Inflammatory macrophage (primary cell): Measurements from ENCODE around the gene BMERB1.

ENCODE experiments used
- DNase-seq, 2 donors: peaks; one replicate each; pipeline ENCODE4 v3.0.0-alpha.2; 2020 to 2022

The BMERB1 gene

GRCh38 chr16:15498427-15499175 lies 64.2 kb downstream of the BMERB1 start:
- DNase-seq = no peak

DNA sequence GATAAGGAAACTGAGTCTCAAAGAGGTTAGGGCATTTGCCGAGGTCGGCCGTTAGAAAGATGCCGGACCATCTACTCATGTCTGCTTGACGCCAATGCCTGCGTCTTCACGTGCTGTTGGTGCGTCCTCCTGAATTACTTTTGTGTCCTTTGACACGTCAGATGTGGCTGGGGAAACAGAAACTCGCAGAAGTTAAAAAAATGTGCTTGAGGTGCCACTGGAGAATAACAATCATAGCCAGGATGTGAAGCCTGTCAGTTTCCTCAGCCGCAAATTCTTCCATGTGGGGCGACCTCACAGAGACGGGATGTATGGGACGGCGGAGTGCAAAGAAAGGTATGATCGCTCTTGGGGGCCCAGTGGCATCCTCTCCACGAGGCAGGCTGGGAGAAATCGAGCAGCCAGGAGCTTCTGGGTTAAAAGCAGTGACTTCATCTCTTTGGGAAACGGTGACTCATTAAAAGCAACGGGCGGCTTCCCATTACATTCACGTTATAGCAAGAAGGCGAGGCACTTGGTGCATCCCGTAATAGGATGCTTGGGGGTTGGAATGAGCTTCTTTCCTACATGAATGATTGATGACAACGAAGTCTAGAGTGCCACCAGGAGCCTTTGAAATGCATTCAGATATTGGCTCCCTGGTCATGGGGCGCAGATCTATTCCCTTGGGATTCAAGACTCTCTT lies 67.8 kb downstream of the BMERB1 start:
- DNase-seq = peak; percentile 31 to 51

DNA sequence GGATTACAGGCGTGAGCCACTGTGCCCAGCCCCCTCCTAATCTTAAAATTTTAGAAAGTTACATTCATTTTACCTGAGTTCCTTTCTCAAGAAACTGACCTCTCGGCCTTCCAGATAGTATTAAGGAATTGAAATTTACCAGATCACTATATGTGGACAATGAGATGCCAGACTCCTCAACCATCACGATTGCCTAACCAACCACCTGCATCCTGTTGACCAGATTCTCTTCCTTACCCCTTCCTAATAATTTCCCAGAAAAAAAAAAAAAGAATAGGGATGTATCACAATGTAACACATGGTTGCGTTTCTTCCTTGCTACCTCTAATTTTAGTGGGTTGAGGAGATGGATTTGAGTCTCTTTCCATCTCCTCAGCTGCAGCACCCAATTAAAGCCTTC lies 72.1 kb downstream of the BMERB1 start:
- no peak for DNase-seq

DNA sequence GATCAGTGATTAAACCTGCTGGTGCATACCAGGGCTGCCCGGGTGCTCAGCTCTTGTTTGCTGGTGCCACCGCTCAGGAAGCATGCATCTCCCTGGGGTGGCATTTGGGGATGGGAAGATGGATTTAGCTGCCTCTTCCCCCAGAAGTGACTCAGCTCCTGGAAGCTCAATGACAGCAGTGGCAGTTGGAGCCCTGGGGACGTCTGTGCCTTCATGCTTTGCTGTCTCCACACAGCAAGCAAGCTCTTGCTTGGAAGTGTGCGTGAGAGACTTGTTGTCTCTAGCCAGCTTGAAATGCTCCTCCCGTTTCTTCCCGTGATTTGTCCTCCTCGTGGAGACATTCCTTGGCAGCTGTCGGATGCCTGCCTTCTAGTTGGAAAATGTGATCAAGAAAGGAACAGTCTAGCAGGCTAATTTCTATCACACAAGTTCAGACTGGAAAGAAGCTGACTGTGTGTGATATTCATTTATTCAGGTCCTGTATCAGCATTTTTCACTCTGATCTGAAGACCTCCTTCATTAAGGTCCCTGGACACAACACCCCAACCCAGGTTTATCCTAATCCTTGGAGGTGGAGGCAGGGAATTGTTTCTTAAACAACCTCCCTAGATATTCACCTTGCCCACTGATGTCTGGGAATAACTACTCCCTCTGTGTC lies 73.0 kb downstream of the BMERB1 start:
- DNase-seq = no peak

- no peak for DNase-seq
These were observed 73.7 kb downstream of the BMERB1 start for GRCh38 chr16:15507959-15508627.

DNA sequence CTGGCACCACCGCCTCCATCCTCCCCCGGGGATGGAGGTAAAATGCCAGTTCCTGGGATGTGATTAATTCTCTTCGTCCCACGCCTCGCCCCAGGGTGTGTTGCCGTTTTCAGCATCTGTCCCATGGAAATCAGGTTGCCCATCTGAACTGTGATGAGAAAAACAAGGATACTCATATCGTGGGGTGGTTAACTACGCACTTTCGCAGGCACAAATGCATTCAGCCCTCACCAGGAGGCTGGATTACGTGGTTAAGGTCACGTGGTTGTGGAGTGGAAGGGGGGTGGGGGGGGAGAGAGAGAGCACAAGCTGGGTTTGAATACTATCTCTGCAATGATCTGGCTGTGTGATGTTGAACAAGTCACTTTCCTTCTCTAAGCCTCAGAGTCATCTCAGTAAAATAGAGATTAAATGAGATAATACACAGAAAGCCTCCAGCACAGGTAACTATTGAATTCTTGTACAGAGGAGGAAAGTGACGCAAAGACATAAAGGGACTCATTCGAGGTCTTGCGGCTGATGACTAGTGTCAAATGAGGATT lies 74.7 kb downstream of the BMERB1 start:
- DNase-seq = no peak

GRCh38 chr16:15509593-15510535 lies 75.5 kb downstream of the BMERB1 start:
- no peak for DNase-seq

- no peak for DNase-seq
These were observed 76.6 kb downstream of the BMERB1 start for GRCh38 chr16:15510992-15511391.

GRCh38 chr16:15511759-15512487 lies 77.5 kb downstream of the BMERB1 start:
- no peak for DNase-seq

DNA sequence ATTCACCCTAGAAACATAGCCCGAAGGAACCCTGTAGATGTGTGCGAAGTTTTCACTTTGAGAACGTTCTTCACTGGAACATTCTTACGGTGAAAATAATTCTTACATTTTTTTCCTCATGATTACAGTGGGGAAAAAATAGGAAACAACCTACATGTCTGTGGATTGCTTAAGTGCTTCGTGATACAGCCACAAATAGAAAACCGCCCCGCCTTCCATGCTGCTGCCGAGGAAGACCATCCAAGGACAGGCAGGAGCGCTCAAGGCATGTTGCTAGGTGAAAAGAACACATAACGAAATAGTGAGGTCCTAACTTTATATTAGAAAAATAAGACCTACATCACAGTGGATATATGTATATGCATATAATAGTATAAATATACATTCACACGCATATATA lies 78.8 kb downstream of the BMERB1 start:
- DNase-seq = peak; percentile 61 to 82

- no peak for DNase-seq
These were observed 81.6 kb downstream of the BMERB1 start for GRCh38 chr16:15515992-15516391.

- no peak for DNase-seq
These were observed 82.2 kb downstream of the BMERB1 start for GRCh38 chr16:15516609-15517008.

DNA sequence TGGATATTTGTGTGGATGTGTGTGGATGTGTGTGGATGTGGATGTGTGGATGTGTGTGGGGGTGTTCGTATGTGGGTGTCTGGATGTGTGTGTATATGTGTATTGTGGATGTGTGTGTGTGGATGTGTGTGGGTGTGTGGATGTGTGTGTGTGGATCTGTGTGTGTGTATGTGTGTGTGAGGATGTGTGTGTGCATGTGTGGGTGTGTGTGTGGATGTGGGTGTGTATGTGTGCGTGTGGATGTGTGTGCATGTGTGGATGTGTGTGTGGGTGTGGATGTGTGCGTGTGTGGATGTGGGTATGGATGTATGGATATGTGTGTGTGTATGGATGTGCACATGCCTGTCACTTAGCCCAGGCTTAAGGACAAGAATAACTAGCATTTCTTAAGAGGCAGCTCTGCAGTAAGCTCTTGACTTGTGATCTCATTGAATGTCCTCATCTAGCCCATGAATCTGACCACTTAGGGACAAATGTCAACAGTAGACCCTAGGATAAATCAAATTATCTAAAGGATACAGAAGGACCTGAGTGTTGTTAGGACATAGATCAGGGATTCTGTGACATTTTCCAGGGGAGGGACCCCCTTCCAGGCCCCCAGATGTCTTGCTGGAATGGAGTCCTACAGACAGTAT lies 83.5 kb downstream of the BMERB1 start:
- peak; percentile 49 to 59 for DNase-seq

- DNase-seq = no peak
These were observed 84.3 kb downstream of the BMERB1 start for GRCh38 chr16:15518381-15519351.

DNA sequence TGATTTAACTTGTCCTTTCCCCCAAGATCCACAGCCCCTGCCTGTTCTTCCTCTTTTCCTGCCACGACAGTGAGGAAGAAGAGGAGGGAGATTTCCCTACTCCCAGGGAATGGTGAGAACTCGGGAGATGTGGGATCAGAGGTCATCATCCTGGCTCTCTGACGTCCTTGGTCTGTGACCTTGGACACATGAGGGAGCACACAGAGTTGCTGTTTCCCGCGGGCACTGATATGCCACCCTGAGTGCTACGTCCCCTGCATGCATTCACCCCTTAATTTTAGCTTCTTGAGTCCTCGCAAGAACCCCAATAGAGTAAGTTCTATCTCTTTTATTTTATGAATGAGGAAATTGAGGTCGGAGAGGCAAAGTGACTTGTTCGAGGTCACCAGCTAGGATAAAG lies 85.4 kb downstream of the BMERB1 start:
- no peak for DNase-seq

- DNase-seq = no peak
These were observed 87.0 kb downstream of the BMERB1 start for GRCh38 chr16:15521390-15521757.

DNA sequence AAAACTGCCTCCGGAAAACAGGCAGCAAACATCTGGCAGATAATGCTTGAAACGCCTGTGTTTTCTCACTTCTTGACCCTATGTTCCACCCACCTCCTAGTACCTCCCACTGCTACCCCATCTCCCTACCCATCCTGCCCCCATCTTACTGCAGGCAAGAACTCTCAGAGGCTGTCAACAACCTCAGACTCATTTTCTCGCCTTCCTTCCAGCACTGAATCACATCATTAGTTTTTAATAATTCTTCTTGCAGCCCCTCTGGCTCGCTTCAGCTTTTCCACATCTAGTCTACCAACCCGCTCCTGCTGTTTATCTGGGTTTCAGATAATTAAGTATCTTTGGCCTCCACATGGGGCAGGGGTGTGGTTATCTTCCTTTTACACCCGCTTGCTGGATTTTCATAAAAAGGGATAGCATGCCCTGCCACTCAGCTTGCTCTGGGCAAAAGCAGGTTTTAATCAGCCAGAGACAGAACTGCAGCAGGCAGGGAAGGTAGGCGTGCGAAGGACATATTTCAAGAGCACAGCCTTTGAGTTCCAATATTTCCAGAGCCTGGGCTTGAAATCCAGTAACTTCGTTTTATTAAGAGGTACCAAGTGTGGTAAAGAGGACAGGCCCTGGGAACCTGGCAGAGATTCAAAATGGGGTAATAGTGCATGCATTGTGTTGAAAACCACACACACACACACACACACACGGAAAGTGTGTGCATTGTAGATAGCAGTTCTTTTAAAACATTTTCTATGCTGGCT lies 87.5 kb downstream of the BMERB1 start:
- no peak for DNase-seq

- DNase-seq = peak; percentile 72 to 80
These were observed 88.7 kb downstream of the BMERB1 start for GRCh38 chr16:15523092-15523541.
